HUES6 (cell line): Measurements from ENCODE around the gene AKNA.

Experiments used
- H3K27ac ChIP-seq: 2 replicates; pipeline ENCODE4 v1.7.0; 2013; ENCODE audit warnings: low read depth, mild to moderate bottlenecking, low read length, inconsistent platforms
- H3K27me3 ChIP-seq: 2 replicates; pipeline ENCODE4 v1.6.1; 2013; ENCODE audit warnings: low read length; ENCODE audit not compliant: control insufficient read depth, insufficient read depth
- H3K36me3 ChIP-seq: 2 replicates; pipeline ENCODE4 v1.6.1; 2013; ENCODE audit warnings: low read length; ENCODE audit not compliant: control insufficient read depth, insufficient read depth
- H3K4me1 ChIP-seq: 2 replicates; pipeline ENCODE4 v1.6.1; 2013; ENCODE audit warnings: low read length; ENCODE audit not compliant: control insufficient read depth, insufficient read depth
- H3K4me3 ChIP-seq: 2 replicates; pipeline ENCODE4 v1.5.1; 2013; ENCODE audit warnings: low read depth, low read length
- H3K9ac ChIP-seq: one replicate; pipeline ENCODE4 v1.6.1; 2013; ENCODE audit warnings: mild to moderate bottlenecking, low read length
- H3K9me3 ChIP-seq: 2 replicates; pipeline ENCODE4 v1.6.1; 2013; ENCODE audit warnings: low read depth, low read length; ENCODE audit not compliant: control insufficient read depth, insufficient read depth

The AKNA gene

GRCh38 chr9:114406441-114406840 lies 18.7 kb upstream of the AKNA start:
- Histone ChIP-seq H3K4me3 (no peak overlapping the region), H3K9me3 (no peaks in the 10 kb centered on the region), H3K9ac (no peak overlapping the region), H3K4me1 (peaks cover 28% of the 10 kb centered on the region), H3K36me3 (no peaks in the 10 kb centered on the region), H3K27ac (no peak overlapping the region), H3K27me3 (no peaks in the 10 kb centered on the region)

GRCh38 chr9:114405294-114406034 lies 17.7 kb upstream of the AKNA start:
- Histone ChIP-seq H3K36me3 (no peaks in the 10 kb centered on the region), H3K9ac (no peak overlapping the region), H3K4me1 (peaks cover 30% of the 10 kb centered on the region), H3K4me3 (no peak overlapping the region), H3K9me3 (no peaks in the 10 kb centered on the region), H3K27me3 (no peaks in the 10 kb centered on the region), H3K27ac (no peak overlapping the region)

- Histone ChIP-seq H3K27me3 (no peaks in the 10 kb centered on the region), H3K4me1 (peaks cover 28% of the 10 kb centered on the region), H3K36me3 (no peaks in the 10 kb centered on the region), H3K9ac (no peak overlapping the region), H3K9me3 (no peaks in the 10 kb centered on the region), H3K27ac (no peak overlapping the region), H3K4me3 (no peak overlapping the region)
Observed at GRCh38 chr9:114404531-114404930, 16.7 kb upstream of the AKNA start.

GRCh38 chr9:114403153-114403756 lies 15.5 kb upstream of the AKNA start:
- peaks cover 18% of the 10 kb centered on the region for H3K4me1 ChIP-seq
- no peaks in the 10 kb centered on the region for H3K36me3 ChIP-seq
- no peak overlapping the region for H3K9ac ChIP-seq
- H3K27me3 ChIP-seq, result no peaks in the 10 kb centered on the region
- H3K4me3 ChIP-seq, result no peak overlapping the region
- no peaks in the 10 kb centered on the region for H3K9me3 ChIP-seq
- H3K27ac ChIP-seq, result no peak overlapping the region

GRCh38 chr9:114401344-114401743 lies 13.6 kb upstream of the AKNA start:
- no peak overlapping the region for H3K4me3 ChIP-seq
- peaks cover 27% of the 10 kb centered on the region for H3K4me1 ChIP-seq
- H3K27me3 ChIP-seq, result no peaks in the 10 kb centered on the region
- no peak overlapping the region for H3K27ac ChIP-seq
- no peaks in the 10 kb centered on the region for H3K9me3 ChIP-seq
- H3K9ac ChIP-seq, result no peak overlapping the region
- H3K36me3 ChIP-seq, result no peaks in the 10 kb centered on the region

- Histone ChIP-seq H3K9ac (no peak overlapping the region), H3K27ac (no peak overlapping the region), H3K4me3 (no peak overlapping the region), H3K4me1 (peaks cover 27% of the 10 kb centered on the region), H3K27me3 (no peaks in the 10 kb centered on the region), H3K9me3 (no peaks in the 10 kb centered on the region), H3K36me3 (no peaks in the 10 kb centered on the region)
Observed at GRCh38 chr9:114400772-114401171, 13.0 kb upstream of the AKNA start.

- Histone ChIP-seq H3K36me3 (no peaks in the 10 kb centered on the region), H3K4me3 (no peak overlapping the region), H3K27me3 (no peaks in the 10 kb centered on the region), H3K4me1 (peaks cover 25% of the 10 kb centered on the region), H3K27ac (no peak overlapping the region), H3K9ac (no peak overlapping the region), H3K9me3 (no peaks in the 10 kb centered on the region)
Observed at GRCh38 chr9:114400219-114400618, 12.4 kb upstream of the AKNA start.

GRCh38 chr9:114399381-114399780 lies 11.6 kb upstream of the AKNA start:
- H3K4me3 ChIP-seq, result no peak overlapping the region
- H3K4me1 ChIP-seq, result peaks cover 31% of the 10 kb centered on the region
- no peak overlapping the region for H3K27ac ChIP-seq
- H3K27me3 ChIP-seq, result no peaks in the 10 kb centered on the region
- H3K9me3 ChIP-seq, result no peaks in the 10 kb centered on the region
- H3K36me3 ChIP-seq, result no peaks in the 10 kb centered on the region
- H3K9ac ChIP-seq, result no peak overlapping the region

GRCh38 chr9:114397848-114398605 lies 10.2 kb upstream of the AKNA start:
- peak overlapping the region; percentile 80 for H3K9ac ChIP-seq
- H3K27ac ChIP-seq, result 0 out of 2 replicates have a peak overlapping the region, but pooled peaks have one; percentile 65
- peak overlapping the region; percentile 95 for H3K4me3 ChIP-seq
- H3K27me3 ChIP-seq, result no peaks in the 10 kb centered on the region
- peaks cover 31% of the 10 kb centered on the region for H3K4me1 ChIP-seq
- H3K36me3 ChIP-seq, result no peaks in the 10 kb centered on the region
- no peaks in the 10 kb centered on the region for H3K9me3 ChIP-seq

GRCh38 chr9:114397219-114397847 lies 9.6 kb upstream of the AKNA start:
- Histone ChIP-seq H3K4me1 (peaks cover 31% of the 10 kb centered on the region), H3K9ac (peak overlapping the region; percentile 18), H3K4me3 (peak overlapping the region; percentile 95), H3K9me3 (no peaks in the 10 kb centered on the region), H3K27ac (no peak overlapping the region), H3K27me3 (no peaks in the 10 kb centered on the region), H3K36me3 (no peaks in the 10 kb centered on the region)
